ENCODE data around the gene ENTPD8. TPM values are rescaled to one million over a fixed set of nuclear protein-coding genes. Genes with fewer than 3 reads are reported as not detected.
"Not testable (repeated sequence)": the region's sequence is repeated elsewhere in the genome, so short reads cannot be mapped to it uniquely, and the experiment has no call there.

Gene ENTPD8
- total RNA-seq, 1 donor from 2014 or later, result not detected

GRCh38 chr9:137470785-137471184 lies 29.6 kb upstream of the ENTPD8 start:
- no peak overlapping the region for H3K9ac ChIP-seq

GRCh38 chr9:137467896-137468295 lies 26.7 kb upstream of the ENTPD8 start:
- TF ChIP-seq EZH2 (IDR thresholded peaks at IDR 0.05), result no peak
- TF ChIP-seq EZH2phosphoT487 (IDR thresholded peaks at IDR 0.05), result no peak
- TF ChIP-seq, protein P1, sequence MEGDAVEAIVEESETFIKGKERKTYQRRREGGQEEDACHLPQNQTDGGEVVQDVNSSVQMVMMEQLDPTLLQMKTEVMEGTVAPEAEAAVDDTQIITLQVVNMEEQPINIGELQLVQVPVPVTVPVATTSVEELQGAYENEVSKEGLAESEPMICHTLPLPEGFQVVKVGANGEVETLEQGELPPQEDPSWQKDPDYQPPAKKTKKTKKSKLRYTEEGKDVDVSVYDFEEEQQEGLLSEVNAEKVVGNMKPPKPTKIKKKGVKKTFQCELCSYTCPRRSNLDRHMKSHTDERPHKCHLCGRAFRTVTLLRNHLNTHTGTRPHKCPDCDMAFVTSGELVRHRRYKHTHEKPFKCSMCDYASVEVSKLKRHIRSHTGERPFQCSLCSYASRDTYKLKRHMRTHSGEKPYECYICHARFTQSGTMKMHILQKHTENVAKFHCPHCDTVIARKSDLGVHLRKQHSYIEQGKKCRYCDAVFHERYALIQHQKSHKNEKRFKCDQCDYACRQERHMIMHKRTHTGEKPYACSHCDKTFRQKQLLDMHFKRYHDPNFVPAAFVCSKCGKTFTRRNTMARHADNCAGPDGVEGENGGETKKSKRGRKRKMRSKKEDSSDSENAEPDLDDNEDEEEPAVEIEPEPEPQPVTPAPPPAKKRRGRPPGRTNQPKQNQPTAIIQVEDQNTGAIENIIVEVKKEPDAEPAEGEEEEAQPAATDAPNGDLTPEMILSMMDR (IDR thresholded peaks at IDR 0.05), result no peak

More at GRCh38 chr9:137470785-137471184, 29.6 kb upstream of the ENTPD8 start:
- Mint-ChIP-seq H3K36me3 (peaks cover 5% of the 10 kb centered on the region), H3K4me3 (no peak overlapping the region), H3K27ac (no peak overlapping the region), H3K27me3 (ENCODE audit: insufficient read depth, low read depth) (peaks cover 3% of the 10 kb centered on the region), H3K9me3 (peaks cover 20% of the 10 kb centered on the region), H3K4me1 (no peaks in the 10 kb centered on the region)
- Histone ChIP-seq H3K4me3 (no peak overlapping the region), H3K27me3 (no peaks in the 10 kb centered on the region), H2AFZ (replicated peaks) (no peak overlapping the region), H3K4me1 (no peaks in the 10 kb centered on the region), H4K20me1 (ENCODE audit: low read depth) (no peaks in the 10 kb centered on the region), H3K79me2 (ENCODE audit: low read depth) (no peaks in the 10 kb centered on the region), H3K4me2 (no peak overlapping the region), H3K9me3 (ENCODE audit: low read depth) (no peaks in the 10 kb centered on the region), H3F3A (ENCODE audit: low read depth) (no peaks in the 10 kb centered on the region), H3K27ac (no peak overlapping the region), H3K36me3 (no peaks in the 10 kb centered on the region)
- TF ChIP-seq EZH2 (IDR thresholded peaks at IDR 0.05) (no peak), EZH2phosphoT487 (IDR thresholded peaks at IDR 0.05) (no peak)
- TF ChIP-seq, protein P1 (IDR thresholded peaks at IDR 0.05), result no peak
- no peak for DNase-seq (ENCODE audit: low spot score)

DNA sequence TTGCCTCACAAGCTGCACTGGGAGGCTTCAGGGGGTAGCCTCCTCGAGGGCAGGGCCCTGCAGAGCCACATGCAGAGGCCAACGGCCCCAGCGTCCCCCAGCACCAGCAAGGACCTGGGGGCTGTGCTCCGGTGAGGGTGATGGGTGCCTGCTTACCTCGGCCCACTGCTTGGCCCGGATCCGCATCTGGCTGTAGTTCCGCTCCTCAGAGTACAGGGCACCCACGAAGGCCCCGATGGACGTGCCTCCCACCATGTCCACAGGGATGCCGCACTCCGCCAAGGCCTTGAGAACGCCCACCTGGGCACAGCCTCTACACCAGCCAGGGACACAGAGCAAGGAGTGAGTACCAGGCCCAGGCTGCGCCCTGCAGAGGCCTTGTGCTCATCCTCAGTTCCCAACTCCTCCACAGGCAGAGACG lies 26.0 kb upstream of the ENTPD8 start:
- H3K9ac ChIP-seq, result no peak overlapping the region
- no peaks in the 10 kb centered on the region for H3K4me1 ChIP-seq
- no peak overlapping the region for H3K4me2 ChIP-seq
- H3K27ac Mint-ChIP-seq, result no peak overlapping the region
- H3K4me3 ChIP-seq, result no peak overlapping the region
- no peaks in the 10 kb centered on the region for H3K27me3 Mint-ChIP-seq (ENCODE audit: insufficient read depth, low read depth)
- TF ChIP-seq EZH2 (IDR thresholded peaks at IDR 0.05) (no peak), EZH2phosphoT487 (IDR thresholded peaks at IDR 0.05) (no peak)
- TF ChIP-seq, protein P1 (IDR thresholded peaks at IDR 0.05), result no peak
- no peaks in the 10 kb centered on the region for H3F3A ChIP-seq (ENCODE audit: low read depth)
- H3K4me1 Mint-ChIP-seq, result no peaks in the 10 kb centered on the region
- H2AFZ ChIP-seq (replicated peaks), result no peak overlapping the region
- DNase-seq (ENCODE audit: low spot score), result no peak
- H4K20me1 ChIP-seq (ENCODE audit: low read depth), result no peaks in the 10 kb centered on the region
- H3K4me3 Mint-ChIP-seq, result no peak overlapping the region
- no peaks in the 10 kb centered on the region for H3K9me3 ChIP-seq (ENCODE audit: low read depth)
- H3K27ac ChIP-seq, result no peak overlapping the region
- H3K9me3 Mint-ChIP-seq, result peaks cover 2% of the 10 kb centered on the region
- peaks cover 13% of the 10 kb centered on the region for H3K27me3 ChIP-seq
- H3K79me2 ChIP-seq (ENCODE audit: low read depth), result no peaks in the 10 kb centered on the region
- no peaks in the 10 kb centered on the region for H3K36me3 Mint-ChIP-seq
- no peaks in the 10 kb centered on the region for H3K36me3 ChIP-seq

More at GRCh38 chr9:137467896-137468295, 26.7 kb upstream of the ENTPD8 start:
- H3K4me1 Mint-ChIP-seq, result no peaks in the 10 kb centered on the region
- Histone ChIP-seq H3F3A (ENCODE audit: low read depth) (no peaks in the 10 kb centered on the region), H3K36me3 (no peaks in the 10 kb centered on the region), H2AFZ (replicated peaks) (no peak overlapping the region), H3K4me2 (no peak overlapping the region), H3K27ac (no peak overlapping the region), H3K9ac (no peak overlapping the region), H3K9me3 (ENCODE audit: low read depth) (no peaks in the 10 kb centered on the region), H4K20me1 (ENCODE audit: low read depth) (no peaks in the 10 kb centered on the region), H3K79me2 (ENCODE audit: low read depth) (no peaks in the 10 kb centered on the region), H3K4me1 (no peaks in the 10 kb centered on the region), H3K27me3 (peaks cover 5% of the 10 kb centered on the region), H3K4me3 (no peak overlapping the region)
- no peaks in the 10 kb centered on the region for H3K27me3 Mint-ChIP-seq (ENCODE audit: insufficient read depth, low read depth)
- no peak for DNase-seq (ENCODE audit: low spot score)
- H3K36me3 Mint-ChIP-seq, result no peaks in the 10 kb centered on the region
- no peak overlapping the region for H3K27ac Mint-ChIP-seq
- H3K4me3 Mint-ChIP-seq, result no peak overlapping the region
- peaks cover 4% of the 10 kb centered on the region for H3K9me3 Mint-ChIP-seq

GRCh38 chr9:137466389-137467085 lies 25.4 kb upstream of the ENTPD8 start:
- H3K79me2 ChIP-seq (ENCODE audit: low read depth); H4K20me1 ChIP-seq (ENCODE audit: low read depth); H3K9me3 ChIP-seq (ENCODE audit: low read depth); DNase-seq (ENCODE audit: low spot score); H3K9ac ChIP-seq; H3K36me3 Mint-ChIP-seq; H3K27me3 Mint-ChIP-seq (ENCODE audit: insufficient read depth, low read depth); H2AFZ ChIP-seq (replicated peaks); H3K4me1 Mint-ChIP-seq; H3K4me1 ChIP-seq; H3K36me3 ChIP-seq; H3K9me3 Mint-ChIP-seq; H3K27ac ChIP-seq; H3F3A ChIP-seq (ENCODE audit: low read depth); H3K4me2 ChIP-seq; H3K4me3 ChIP-seq: not testable (repeated sequence)
- Mint-ChIP-seq H3K27ac (peak overlapping the region; percentile 73), H3K4me3 (peak overlapping the region; percentile 10)
- peaks cover 19% of the 10 kb centered on the region for H3K27me3 ChIP-seq

Data from neural progenitor cell (in vitro differentiated cells).